ENCODE data around the gene KLHL29.

GRCh38 chr2:23627236-23628009 is 242.4 kb downstream of the KLHL29 start:
- TF ChIP-seq EZH2 (conservative IDR thresholded peaks at IDR 0.05; ENCODE audit: low read depth, low read length) (no peak), MXD1 (CRISPR knock-in tag; IDR thresholded peaks at IDR 0.05) (no peak), ATF3 (CRISPR knock-in tag; IDR thresholded peaks at IDR 0.05) (no peak), HNRNPK (IDR thresholded peaks at IDR 0.05; ENCODE audit: low read depth, low read length, poor library complexity, severe bottlenecking) (no peak), STAT6 (CRISPR knock-in tag; IDR thresholded peaks at IDR 0.05; ENCODE audit: borderline replicate concordance) (no peak), ZSCAN29 (CRISPR knock-in tag; conservative IDR thresholded peaks at IDR 0.05) (no peak), POLR2AphosphoS5 (IDR thresholded peaks at IDR 0.05; ENCODE audit: low read depth, low read length) (no peak), ETV6 (CRISPR knock-in tag; conservative IDR thresholded peaks at IDR 0.05) (no peak), SP140L (CRISPR knock-in tag; IDR thresholded peaks at IDR 0.05; ENCODE audit: borderline replicate concordance) (no peak), ARID2 (CRISPR knock-in tag; IDR thresholded peaks at IDR 0.05; ENCODE audit: borderline replicate concordance) (no peak)
- TF ChIP-seq, protein P1, sequence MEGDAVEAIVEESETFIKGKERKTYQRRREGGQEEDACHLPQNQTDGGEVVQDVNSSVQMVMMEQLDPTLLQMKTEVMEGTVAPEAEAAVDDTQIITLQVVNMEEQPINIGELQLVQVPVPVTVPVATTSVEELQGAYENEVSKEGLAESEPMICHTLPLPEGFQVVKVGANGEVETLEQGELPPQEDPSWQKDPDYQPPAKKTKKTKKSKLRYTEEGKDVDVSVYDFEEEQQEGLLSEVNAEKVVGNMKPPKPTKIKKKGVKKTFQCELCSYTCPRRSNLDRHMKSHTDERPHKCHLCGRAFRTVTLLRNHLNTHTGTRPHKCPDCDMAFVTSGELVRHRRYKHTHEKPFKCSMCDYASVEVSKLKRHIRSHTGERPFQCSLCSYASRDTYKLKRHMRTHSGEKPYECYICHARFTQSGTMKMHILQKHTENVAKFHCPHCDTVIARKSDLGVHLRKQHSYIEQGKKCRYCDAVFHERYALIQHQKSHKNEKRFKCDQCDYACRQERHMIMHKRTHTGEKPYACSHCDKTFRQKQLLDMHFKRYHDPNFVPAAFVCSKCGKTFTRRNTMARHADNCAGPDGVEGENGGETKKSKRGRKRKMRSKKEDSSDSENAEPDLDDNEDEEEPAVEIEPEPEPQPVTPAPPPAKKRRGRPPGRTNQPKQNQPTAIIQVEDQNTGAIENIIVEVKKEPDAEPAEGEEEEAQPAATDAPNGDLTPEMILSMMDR (CRISPR knock-in tag; IDR thresholded peaks at IDR 0.05) = no peak
- TF ChIP-seq, protein P2, sequence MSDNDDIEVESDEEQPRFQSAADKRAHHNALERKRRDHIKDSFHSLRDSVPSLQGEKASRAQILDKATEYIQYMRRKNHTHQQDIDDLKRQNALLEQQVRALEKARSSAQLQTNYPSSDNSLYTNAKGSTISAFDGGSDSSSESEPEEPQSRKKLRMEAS (IDR thresholded peaks at IDR 0.05) = no peak

Data from HepG2 (cell line).